AG04449 (cell line): ENCODE results near the gene ANAPC13.

Experiments
- CTCF ChIA-PET: fragments of 350-600 bp; formaldehyde crosslinking; extraction: SDS; loops from one replicate; lab custom pipeline; 2021; ENCODE audit warnings: antibody characterized with exemption; lab: Yijun Ruan, JAX
- POLR2A ChIA-PET: fragments of 400-600, 350-600 bp; formaldehyde crosslinking; extraction: SDS; loops from one replicate; lab custom pipeline; 2020; ENCODE audit warnings: antibody characterized with exemption, inconsistent platforms; lab: Yijun Ruan, JAX
- DNase-seq: peaks from one replicate; pipeline ENCODE4 v3.0.0-alpha.2; 2010; ENCODE audit warnings: low read depth, low spot score
- H3K4me3 ChIP-seq: 2 replicates; pipeline ENCODE4 v1.5.1; 2011; ENCODE audit warnings: low read depth, mild to moderate bottlenecking, control low read depth, low read length
- TF ChIP-seq, protein P1 (sequence below): IDR thresholded peaks from one replicate; pipeline ENCODE4 v1.5.1; 2011; ENCODE audit warnings: mild to moderate bottlenecking, moderate library complexity, low read length, control low read depth, inconsistent platforms; ENCODE audit not compliant: insufficient read depth; ENCODE audit errors: missing control alignments

Gene ANAPC13

DNA sequence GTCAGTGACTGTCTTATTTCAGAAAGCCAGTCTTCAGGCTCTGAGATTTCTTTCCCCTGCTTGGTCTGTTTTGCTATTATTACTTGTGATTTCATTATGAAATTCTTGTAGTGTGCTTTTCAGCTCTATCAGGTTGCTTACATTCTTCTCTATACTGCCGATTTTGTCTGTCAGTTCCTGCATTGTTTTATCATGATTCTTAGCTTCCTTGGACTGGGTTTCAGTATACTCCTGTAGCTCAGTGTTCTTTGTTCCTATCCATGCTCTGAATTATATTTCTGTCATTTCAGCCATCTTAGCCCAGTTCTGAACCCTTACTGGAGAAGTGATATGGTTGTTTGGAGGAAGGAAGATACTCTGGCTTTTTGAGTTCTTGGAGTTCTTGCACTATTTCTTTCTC, 40.5 kb upstream of the ANAPC13 start:
- TF ChIP-seq, protein P1, sequence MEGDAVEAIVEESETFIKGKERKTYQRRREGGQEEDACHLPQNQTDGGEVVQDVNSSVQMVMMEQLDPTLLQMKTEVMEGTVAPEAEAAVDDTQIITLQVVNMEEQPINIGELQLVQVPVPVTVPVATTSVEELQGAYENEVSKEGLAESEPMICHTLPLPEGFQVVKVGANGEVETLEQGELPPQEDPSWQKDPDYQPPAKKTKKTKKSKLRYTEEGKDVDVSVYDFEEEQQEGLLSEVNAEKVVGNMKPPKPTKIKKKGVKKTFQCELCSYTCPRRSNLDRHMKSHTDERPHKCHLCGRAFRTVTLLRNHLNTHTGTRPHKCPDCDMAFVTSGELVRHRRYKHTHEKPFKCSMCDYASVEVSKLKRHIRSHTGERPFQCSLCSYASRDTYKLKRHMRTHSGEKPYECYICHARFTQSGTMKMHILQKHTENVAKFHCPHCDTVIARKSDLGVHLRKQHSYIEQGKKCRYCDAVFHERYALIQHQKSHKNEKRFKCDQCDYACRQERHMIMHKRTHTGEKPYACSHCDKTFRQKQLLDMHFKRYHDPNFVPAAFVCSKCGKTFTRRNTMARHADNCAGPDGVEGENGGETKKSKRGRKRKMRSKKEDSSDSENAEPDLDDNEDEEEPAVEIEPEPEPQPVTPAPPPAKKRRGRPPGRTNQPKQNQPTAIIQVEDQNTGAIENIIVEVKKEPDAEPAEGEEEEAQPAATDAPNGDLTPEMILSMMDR, result no peak
- no peak overlapping the region for H3K4me3 ChIP-seq
- no peak for DNase-seq
- ChIA-PET POLR2A (no interaction called here), CTCF (interaction anchor here (1.1 to 1.9 kb wide), 3 partner anchors 9 to 314 kb away, joined by 3 to 4 read pairs (median 3); no protein-coding TSS in a partner anchor)

- POLR2A ChIA-PET, result no interaction called here
- no peak for DNase-seq
- TF ChIP-seq, protein P1, result no peak
- H3K4me3 ChIP-seq, result no peak overlapping the region
- CTCF ChIA-PET, result interaction anchor here (1.1 to 1.9 kb wide), 4 partner anchors 8 to 313 kb away, joined by 3 to 4 read pairs (median 3); no protein-coding TSS in a partner anchor
Measured at GRCh38 chr3:134525293-134525692, 39.5 kb upstream of the ANAPC13 start.

DNA sequence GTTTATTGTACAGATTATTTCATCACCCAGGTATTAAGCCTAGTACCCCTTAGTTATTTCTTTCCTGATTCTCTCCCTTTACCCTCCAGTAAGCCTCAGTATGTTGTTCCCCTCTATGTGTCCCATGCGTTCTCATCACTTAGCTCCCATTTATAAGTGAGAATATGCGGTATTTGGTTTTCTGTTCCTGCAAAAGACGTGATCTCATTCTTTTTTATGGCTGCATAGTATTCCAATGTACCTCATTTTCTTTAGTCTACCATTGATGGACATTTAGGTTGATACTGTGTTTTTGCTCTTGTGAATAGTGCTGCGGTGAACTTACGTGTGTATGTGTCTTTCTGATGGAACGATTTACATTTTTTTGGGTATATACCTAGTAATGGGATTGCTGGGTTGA, 36.8 kb upstream of the ANAPC13 start:
- ChIA-PET CTCF (no interaction called here), POLR2A (no interaction called here)
- TF ChIP-seq, protein P1, result no peak
- DNase-seq, result no peak
- no peak overlapping the region for H3K4me3 ChIP-seq

- ChIA-PET POLR2A (no interaction called here), CTCF (no interaction called here)
- H3K4me3 ChIP-seq, result no peak overlapping the region
- no peak for DNase-seq
- TF ChIP-seq, protein P1, result no peak
Measured at GRCh38 chr3:134517791-134518190, 32.0 kb upstream of the ANAPC13 start.

GRCh38 chr3:134516905-134517304, 31.1 kb upstream of the ANAPC13 start:
- ChIA-PET POLR2A (no interaction called here), CTCF (interaction anchor here (0.9 kb wide), 1 partner anchor 9 kb away, joined by 3 read pairs; no protein-coding TSS in a partner anchor)
- H3K4me3 ChIP-seq, result no peak overlapping the region
- no peak for DNase-seq
- TF ChIP-seq, protein P1, result no peak

GRCh38 chr3:134511500-134511899, 25.7 kb upstream of the ANAPC13 start:
- no peak overlapping the region for H3K4me3 ChIP-seq
- ChIA-PET POLR2A (no interaction called here), CTCF (no interaction called here)
- TF ChIP-seq, protein P1, result no peak
- DNase-seq, result no peak
